T-helper 2 cell treated with Interferon-gamma antibody and Interleukin-4, amounts not matched to agents 5 μg/mL and 100 μg/mL, for 36 hours (primary cell): ENCODE measurements around the gene BANP.
"Not testable (repeated sequence)": the region's sequence is repeated elsewhere in the genome, so short reads cannot be mapped to it uniquely, and the experiment has no call there.

ENCODE experiments used
- DNase-seq: peaks from one replicate; pipeline ENCODE4 v3.0.0; 2021; ENCODE audit warnings: low spot score
- H3K27ac Mint-ChIP-seq: one replicate; pipeline ENCODE4 v1.8.0; 2021; ENCODE audit warnings: mild to moderate bottlenecking, mixed read lengths
- H3K27me3 Mint-ChIP-seq: one replicate; pipeline ENCODE4 v1.8.0; 2021; ENCODE audit warnings: low read depth, mixed read lengths
- H3K36me3 Mint-ChIP-seq: one replicate; pipeline ENCODE4 v1.8.0; 2021; ENCODE audit warnings: low read depth, mixed read lengths
- H3K4me1 Mint-ChIP-seq: one replicate; pipeline ENCODE4 v1.8.0; 2021; ENCODE audit warnings: low read depth, mixed read lengths
- H3K4me3 Mint-ChIP-seq: one replicate; pipeline ENCODE4 v1.8.0; 2022; ENCODE audit warnings: mild to moderate bottlenecking, moderate library complexity, mixed read lengths
- H3K9me3 Mint-ChIP-seq: one replicate; pipeline ENCODE4 v1.8.0; 2021; ENCODE audit warnings: mixed read lengths

The BANP gene

DNA sequence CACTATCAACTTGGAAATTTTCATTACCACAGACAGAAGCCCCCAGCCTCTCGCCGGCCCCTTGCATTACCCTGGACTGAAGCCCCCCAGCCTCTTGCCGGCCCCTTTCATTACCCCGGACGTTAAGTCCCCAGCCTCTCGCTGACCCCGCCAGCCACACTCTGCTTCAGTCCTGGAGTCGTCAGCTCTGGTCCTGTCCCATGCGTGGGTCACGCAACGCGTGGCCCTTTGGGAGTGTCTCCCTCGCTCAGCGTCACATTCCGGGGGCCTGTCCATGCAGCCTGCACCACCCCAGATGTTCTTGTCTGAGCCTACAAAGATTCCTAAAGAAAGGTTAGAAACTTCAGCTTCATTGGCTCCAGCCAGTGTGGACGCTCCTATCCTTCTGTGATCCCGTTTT lies 153.1 kb downstream of the BANP start:
- not testable (repeated sequence) for H3K27me3 Mint-ChIP-seq, DNase-seq, H3K27ac Mint-ChIP-seq, H3K4me3 Mint-ChIP-seq, H3K9me3 Mint-ChIP-seq, H3K36me3 Mint-ChIP-seq, H3K4me1 Mint-ChIP-seq

DNA sequence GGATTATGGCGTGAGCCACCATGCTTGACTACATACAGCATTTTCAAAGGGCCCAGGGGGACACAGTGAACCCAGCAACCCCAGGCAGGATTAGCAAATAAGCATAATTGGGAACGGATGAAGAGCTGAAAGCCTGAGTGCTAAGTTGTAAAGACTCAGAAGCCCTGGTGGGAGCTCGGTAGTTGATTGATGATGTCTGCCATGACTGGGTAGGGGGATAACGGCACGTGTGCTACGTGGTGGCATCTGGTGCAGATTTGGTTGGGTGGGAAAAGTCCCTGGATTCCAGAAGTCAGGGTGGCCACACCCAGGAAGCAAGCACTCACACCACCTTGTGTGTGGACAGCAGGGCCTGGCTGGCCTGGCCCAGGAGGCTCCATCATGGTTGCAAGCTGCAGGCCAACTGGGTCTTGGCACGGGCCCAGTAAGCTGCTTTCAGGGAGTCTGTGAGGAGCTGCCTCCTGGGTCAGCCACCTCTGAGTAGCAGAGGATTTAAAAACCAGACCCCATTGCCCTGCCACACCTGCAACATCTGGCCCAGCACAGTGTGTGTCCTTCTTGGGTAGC lies 154.4 kb downstream of the BANP start:
- not testable (repeated sequence) for H3K27ac Mint-ChIP-seq, H3K36me3 Mint-ChIP-seq, H3K4me1 Mint-ChIP-seq, DNase-seq, H3K27me3 Mint-ChIP-seq, H3K4me3 Mint-ChIP-seq, H3K9me3 Mint-ChIP-seq

DNA sequence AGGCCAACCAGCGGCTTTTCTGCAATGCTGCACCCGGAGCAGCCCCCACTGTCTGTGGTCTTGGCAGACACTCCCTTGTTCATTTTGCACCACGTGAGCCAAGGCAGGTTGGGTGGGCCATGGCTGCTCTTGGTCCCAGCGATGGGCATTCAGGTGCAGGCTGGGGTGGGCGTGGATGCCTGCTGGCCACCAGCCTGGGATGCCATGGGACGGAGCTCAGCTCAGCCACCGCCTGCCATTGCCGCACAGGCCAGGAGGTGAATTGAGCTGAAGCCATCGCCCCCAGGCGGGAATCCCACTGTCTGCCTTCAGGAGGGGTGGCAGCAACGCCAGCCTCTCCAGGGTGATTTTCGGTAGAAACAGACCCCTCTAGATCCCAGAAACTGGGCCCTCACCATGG lies 155.3 kb downstream of the BANP start:
- not testable (repeated sequence) for H3K9me3 Mint-ChIP-seq, H3K4me3 Mint-ChIP-seq, H3K36me3 Mint-ChIP-seq, H3K27ac Mint-ChIP-seq, H3K4me1 Mint-ChIP-seq, H3K27me3 Mint-ChIP-seq, DNase-seq

DNA sequence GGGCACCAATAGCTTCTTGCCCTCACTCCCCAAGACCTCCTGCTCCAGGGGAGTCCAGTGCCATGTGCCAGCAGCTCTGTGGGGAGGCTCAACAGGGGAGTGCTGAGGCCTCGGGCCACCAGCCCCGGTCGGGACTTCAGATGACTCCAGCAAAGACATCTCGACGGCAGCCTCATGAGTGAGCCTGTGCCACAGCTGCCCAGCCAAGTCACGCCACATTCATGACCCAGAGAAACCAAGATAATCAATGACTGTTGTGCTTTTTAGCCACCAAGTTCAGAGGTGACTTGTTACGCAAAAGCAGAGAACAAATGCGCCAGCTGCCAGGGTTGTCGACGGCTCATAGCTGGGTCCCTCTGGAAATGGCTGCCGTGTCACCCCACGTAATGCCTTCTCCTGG lies 157.5 kb downstream of the BANP start:
- no peak overlapping the region for H3K27ac Mint-ChIP-seq
- no peak for DNase-seq
- H3K9me3 Mint-ChIP-seq = no peaks in the 10 kb centered on the region
- H3K36me3 Mint-ChIP-seq = no peaks in the 10 kb centered on the region
- H3K4me3 Mint-ChIP-seq = no peak overlapping the region
- peaks cover 2% of the 10 kb centered on the region for H3K27me3 Mint-ChIP-seq
- H3K4me1 Mint-ChIP-seq = no peaks in the 10 kb centered on the region

DNA sequence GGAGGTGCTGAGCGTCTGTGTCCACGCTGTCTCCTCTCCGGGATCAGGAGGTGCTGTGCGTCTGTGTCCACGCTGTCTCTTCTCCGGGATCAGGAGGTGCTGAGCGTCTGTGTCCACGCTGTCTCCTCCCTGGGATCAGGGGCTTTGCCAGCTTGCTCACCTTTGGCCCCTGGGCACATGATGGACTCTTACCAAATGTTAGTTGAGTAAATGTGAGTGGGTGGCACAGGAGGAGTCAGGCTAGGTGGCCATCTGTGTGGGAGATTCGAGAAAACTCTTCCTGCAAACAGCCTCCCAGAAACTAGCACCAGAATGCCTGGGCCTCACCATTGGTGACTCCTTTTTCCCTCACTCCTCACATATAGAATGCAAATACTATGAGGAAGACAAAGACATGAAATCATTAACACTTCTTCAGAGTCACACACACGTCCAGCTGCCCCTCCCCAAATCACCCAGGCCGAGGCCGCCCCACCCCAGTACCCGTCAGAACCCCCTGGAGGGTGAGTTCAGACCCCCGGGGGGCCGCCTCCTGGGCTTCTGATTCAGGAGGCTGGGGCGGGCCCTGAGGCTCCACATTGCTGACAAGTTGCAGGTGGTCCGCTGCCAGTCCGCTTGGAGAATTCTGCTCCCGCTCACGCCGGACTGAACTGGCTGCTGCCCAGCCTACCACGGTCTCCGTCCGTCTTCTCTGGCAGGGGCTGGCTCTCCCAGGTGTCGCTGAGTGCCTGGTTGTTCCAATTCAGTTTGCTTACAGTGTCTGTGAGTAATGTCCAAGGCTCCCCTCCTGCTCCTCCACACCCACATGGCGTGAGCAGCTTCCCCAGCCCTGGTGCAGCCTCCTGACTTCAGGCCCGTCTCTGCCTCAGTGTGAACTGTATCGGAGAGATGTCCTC lies 158.7 kb downstream of the BANP start:
- not testable (repeated sequence) for DNase-seq, H3K4me1 Mint-ChIP-seq, H3K4me3 Mint-ChIP-seq, H3K36me3 Mint-ChIP-seq, H3K27ac Mint-ChIP-seq, H3K9me3 Mint-ChIP-seq, H3K27me3 Mint-ChIP-seq

DNA sequence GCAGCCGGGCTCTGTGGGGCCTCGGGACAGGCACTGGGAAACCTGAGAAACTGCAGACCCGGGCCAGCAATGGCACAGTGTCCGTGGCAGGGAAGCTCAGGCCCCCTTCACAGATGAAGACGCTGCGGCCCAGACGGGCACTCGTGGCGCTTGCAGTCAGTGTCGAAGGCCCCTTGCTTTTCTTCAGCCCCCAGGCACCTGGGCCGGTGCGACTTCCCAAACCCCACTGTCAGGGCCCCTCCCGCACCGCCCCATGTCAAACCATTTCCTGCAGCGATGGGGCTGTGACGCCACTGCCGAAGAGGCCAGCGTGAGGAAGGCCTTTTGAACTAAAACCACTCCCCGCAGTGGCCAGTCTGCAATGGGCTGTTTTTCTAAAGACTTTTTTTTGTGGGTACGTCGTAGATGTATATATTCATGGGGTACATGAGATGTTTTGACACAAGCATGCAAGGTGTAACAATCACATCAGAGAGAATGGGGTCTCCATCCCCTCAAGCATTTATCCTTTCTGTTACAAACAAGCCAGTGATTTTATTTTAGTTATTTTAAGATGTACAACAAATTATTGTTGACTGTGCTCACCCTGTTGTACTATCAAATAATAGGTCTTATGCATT lies 159.8 kb downstream of the BANP start:
- not testable (repeated sequence) for H3K9me3 Mint-ChIP-seq, H3K36me3 Mint-ChIP-seq, H3K27me3 Mint-ChIP-seq, H3K4me3 Mint-ChIP-seq, DNase-seq, H3K4me1 Mint-ChIP-seq, H3K27ac Mint-ChIP-seq

DNA sequence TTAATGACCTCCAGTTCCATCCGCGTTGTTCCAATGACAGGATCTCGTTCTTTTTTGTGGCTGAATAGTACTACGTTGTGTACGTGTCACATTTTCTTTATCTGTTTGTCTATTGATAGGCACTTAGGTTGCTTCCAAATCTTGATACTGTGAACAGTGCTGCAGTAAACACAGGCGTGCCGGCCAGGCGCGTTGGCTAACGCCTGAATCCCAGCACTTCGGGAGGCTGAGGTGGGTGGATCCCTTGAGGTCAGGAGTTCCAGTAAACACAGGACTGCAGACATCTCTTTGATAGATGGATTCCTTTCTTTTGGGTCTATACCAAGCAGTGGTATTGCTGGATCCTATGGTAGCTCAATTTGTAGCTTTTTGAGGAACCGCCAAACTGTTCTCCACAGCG lies 160.7 kb downstream of the BANP start:
- not testable (repeated sequence) for H3K36me3 Mint-ChIP-seq, H3K27ac Mint-ChIP-seq, DNase-seq, H3K27me3 Mint-ChIP-seq, H3K4me1 Mint-ChIP-seq, H3K4me3 Mint-ChIP-seq, H3K9me3 Mint-ChIP-seq

DNA sequence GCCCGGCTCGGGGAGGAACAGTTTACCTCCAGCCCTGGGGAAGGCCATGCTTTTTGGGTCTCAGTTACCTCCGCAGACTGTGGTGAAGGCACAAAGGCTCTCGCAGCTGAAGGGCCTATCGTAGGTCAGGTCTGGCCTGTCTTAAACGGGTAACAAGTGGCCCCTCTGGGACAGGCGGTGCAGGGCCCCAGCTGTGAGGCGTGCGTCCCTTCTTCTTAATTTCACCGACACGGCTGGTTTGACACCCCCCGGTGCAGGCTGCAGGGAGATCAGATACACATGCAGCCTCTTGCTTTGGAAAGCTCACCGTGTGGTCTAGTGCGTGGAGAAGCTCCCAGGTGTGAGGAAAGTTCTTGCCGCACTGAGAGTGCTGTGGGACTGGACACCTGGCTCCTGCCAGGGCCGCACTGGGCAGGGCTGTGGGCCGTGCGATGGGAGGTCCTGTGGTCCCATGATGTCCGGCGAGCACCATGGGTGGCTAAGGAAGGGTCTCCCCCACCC lies 162.4 kb downstream of the BANP start:
- Mint-ChIP-seq H3K27ac (no peak overlapping the region), H3K9me3 (no peaks in the 10 kb centered on the region), H3K4me3 (no peak overlapping the region), H3K27me3 (peaks cover 2% of the 10 kb centered on the region), H3K4me1 (no peaks in the 10 kb centered on the region), H3K36me3 (no peaks in the 10 kb centered on the region)
- no peak for DNase-seq

DNA sequence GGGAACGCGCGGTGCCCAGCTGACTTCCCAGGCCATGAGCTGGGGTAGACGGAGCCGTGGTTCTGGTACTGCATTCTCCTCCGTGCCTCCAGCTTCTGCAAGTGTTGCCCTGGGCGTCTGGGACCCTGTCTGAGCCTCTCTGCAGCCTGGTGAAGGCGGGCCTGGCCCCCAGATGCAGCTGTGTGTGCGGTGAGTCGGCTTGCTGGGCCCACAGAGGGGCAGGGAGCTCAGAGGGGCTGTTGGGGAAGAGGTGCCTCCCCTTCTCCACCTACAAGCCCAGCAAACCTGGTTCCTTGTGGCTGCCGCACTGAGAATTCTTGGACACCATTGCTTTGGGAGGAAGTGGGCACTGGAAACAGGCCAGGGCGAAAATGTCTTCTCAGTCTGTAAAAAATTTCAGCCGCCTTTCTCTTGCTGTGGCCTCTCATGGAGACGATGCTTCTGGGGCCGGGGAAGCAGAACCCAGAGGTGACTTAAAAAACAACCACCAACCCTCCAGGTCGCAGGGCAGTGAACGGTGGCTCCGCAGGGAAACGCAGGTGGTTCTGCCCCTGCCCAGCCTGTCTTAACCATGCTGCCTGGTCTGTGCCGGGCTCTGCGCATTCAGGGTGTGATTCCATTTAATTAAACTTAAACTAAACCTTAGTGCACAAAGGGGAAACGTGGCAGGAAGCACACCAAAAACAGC lies 163.5 kb downstream of the BANP start:
- H3K36me3 Mint-ChIP-seq, H3K4me3 Mint-ChIP-seq, H3K9me3 Mint-ChIP-seq, H3K27ac Mint-ChIP-seq, H3K4me1 Mint-ChIP-seq, DNase-seq, H3K27me3 Mint-ChIP-seq: not testable (repeated sequence)

DNA sequence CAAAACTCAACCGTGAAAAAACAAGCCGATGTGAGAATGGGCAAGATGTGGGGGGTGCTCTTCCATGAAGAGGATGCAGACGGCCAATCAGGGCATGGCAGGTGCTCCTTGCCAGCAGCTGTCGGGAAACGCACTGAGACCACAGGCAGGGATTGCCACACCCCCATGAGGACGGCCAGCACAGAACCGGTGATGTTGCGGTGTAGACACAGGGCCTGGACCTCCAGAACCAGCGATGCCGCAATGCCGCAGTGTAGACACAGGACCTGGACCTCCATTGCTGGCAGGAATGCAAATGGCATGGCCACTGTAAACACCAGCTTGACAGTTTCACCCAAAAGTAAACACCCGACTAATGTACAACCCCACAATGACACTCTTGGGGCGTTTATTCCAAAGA lies 164.9 kb downstream of the BANP start:
- Mint-ChIP-seq H3K27ac (no peak overlapping the region), H3K27me3 (peaks cover 2% of the 10 kb centered on the region), H3K9me3 (no peaks in the 10 kb centered on the region), H3K4me1 (no peaks in the 10 kb centered on the region), H3K4me3 (no peak overlapping the region), H3K36me3 (no peaks in the 10 kb centered on the region)
- DNase-seq = no peak

DNA sequence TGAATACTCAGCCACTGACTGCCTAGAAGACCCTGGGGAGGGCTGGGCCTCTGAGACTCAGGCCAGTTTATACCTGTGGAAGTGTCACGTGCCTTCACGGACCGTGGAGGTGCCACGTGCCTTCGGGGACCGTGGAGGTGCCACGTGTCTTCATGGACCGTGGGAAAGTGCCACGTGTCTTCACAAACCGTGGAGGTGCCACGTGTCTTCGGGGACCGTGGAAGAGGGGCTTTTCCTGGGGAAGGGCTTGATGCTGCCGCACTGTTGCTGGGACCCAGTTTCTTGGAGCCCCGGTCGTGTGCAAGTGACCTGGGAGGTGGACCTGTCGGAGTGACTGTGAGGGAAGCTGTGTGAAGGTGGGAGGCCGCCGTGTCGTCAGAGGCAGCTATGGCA lies 166.2 kb downstream of the BANP start:
- no peak for DNase-seq
- H3K27me3 Mint-ChIP-seq = no peaks in the 10 kb centered on the region
- H3K36me3 Mint-ChIP-seq = no peaks in the 10 kb centered on the region
- H3K4me1 Mint-ChIP-seq = no peaks in the 10 kb centered on the region
- no peaks in the 10 kb centered on the region for H3K9me3 Mint-ChIP-seq
- no peak overlapping the region for H3K4me3 Mint-ChIP-seq
- no peak overlapping the region for H3K27ac Mint-ChIP-seq

DNA sequence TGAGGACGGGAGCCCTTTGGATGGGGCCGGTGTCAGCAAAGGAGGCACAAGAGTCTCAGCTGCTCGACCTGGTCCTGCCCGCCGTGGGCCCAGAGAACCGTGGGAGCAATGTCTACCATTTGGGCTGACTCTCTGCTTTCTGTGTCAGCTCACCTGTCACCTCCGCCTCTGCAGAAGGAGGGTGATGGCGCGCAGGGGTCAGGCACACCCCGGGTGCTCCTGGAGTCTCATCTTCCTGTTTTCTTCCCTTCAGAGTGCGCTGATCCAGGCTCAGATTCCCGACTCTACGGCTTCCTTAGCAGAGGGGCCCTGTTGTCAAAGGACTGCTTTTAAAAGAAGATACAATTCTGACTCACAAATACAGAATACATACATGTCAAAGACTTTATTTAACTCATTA lies 167.1 kb downstream of the BANP start:
- H3K27me3 Mint-ChIP-seq = no peaks in the 10 kb centered on the region
- DNase-seq = no peak
- H3K9me3 Mint-ChIP-seq = no peaks in the 10 kb centered on the region
- H3K4me1 Mint-ChIP-seq = no peaks in the 10 kb centered on the region
- no peak overlapping the region for H3K4me3 Mint-ChIP-seq
- H3K27ac Mint-ChIP-seq = no peak overlapping the region
- H3K36me3 Mint-ChIP-seq = no peaks in the 10 kb centered on the region

DNA sequence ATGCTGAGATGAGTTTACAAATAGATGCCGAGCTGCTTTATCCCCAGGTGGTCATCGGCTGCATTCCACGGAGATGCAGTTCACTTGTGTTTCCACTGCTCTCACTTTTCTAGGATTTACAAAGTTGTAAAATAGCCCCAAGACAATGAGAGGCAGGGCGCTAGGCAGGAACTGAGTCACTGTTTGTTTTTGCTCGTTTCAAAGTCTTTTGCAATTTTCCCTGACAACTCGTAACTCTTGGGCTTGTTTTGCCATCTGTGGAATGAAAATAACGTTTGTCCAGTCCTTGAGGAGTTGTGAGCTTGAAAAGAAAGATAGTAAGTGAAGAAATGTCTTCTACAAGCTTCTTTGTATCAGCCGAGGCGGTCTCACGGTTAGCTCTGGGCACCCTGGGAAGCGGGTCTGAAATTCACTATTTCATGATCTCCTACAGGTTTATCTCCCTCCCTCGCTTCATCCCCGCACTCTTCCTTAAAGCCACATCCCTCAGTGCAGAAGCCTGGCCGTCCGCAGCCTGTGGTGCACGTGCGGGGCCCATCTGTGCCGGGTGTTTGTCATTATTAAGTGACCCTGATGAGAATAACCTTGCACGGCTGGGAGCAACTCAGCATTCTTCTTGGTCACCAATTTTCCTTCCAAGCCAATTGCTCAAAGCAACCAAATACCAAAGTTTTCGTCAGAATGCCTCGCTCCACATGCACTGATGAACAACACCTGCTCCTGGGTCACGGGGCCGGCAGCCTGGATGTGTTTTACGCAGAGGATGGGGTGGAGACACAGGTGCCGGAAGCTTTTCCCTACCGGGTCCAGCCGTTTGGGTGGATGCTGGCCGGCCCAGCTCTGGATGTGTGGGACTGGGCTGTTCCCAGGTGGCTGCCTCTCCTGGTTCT lies 167.9 kb downstream of the BANP start:
- H3K27me3 Mint-ChIP-seq, DNase-seq, H3K4me3 Mint-ChIP-seq: not testable (repeated sequence)

More for the DNA sequence above, 167.9 kb downstream of the BANP start:
- H3K9me3 Mint-ChIP-seq, H3K4me1 Mint-ChIP-seq, H3K27ac Mint-ChIP-seq, H3K36me3 Mint-ChIP-seq: not testable (repeated sequence)
